Common myeloid progenitor, CD34-positive (primary cell): Measurements from ENCODE around the gene CTNNBL1.

Experiments used
- CTCF ChIA-PET: fragments of 350-600 bp; sonication (Branson Sonifier 250); formaldehyde crosslinking; loops from one replicate; lab custom pipeline; 2021; ENCODE audit warnings: antibody characterized with exemption; lab: Charles Lee
- POLR2A ChIA-PET: fragments of 350-600 bp; sonication (Branson Sonifier 250); formaldehyde crosslinking; loops from one replicate; lab custom pipeline; 2021; ENCODE audit warnings: antibody characterized with exemption; lab: Charles Lee
- DNase-seq, 3 donors: peaks; one replicate each; pipeline versions ENCODE4 v3.0.0 to v3.0.0-alpha.2; 2013
- H3K27ac ChIP-seq, 2 experiments: 1 replicate in 1 of 2; 2 replicates in 1 of 2; pipeline ENCODE4 v1.7.0; 2013; ENCODE audit warnings: inconsistent platforms in 2 of 2, low read length in 2 of 2, mild to moderate bottlenecking in 2 of 2, low read depth in 1 of 2, moderate library complexity in 1 of 2; ENCODE audit not compliant: severe bottlenecking in 2 of 2, insufficient read depth in 1 of 2, poor library complexity in 1 of 2
- H3K27me3 ChIP-seq, 5 experiments: replicated peaks in 2 of 5; 1 replicate in 3 of 5; 2 replicates in 2 of 5; pipeline versions ENCODE4 v1.6.1 to v1.7.0; 2013; ENCODE audit warnings: low read length in 4 of 5, mild to moderate bottlenecking in 2 of 5, moderate library complexity in 2 of 5, inconsistent platforms in 1 of 5; ENCODE audit not compliant: insufficient read depth in 5 of 5, control insufficient read depth in 4 of 5
- H3K36me3 ChIP-seq, 4 experiments: 1 replicate in 2 of 4; 2 replicates in 2 of 4; pipeline versions ENCODE4 v1.6.1 to v1.7.0; 2013; ENCODE audit warnings: low read length in 3 of 4, control low read depth in 1 of 4, mild to moderate bottlenecking in 1 of 4; ENCODE audit not compliant: control insufficient read depth in 4 of 4, insufficient read depth in 4 of 4
- H3K4me1 ChIP-seq, 4 experiments: 1 replicate in 3 of 4; 2 replicates in 1 of 4; pipeline versions ENCODE4 v1.6.1 to v1.7.1; 2013; ENCODE audit warnings: low read length in 3 of 4, mild to moderate bottlenecking in 3 of 4, control low read depth in 1 of 4, inconsistent platforms in 1 of 4, moderate library complexity in 1 of 4; ENCODE audit not compliant: control insufficient read depth in 4 of 4, insufficient read depth in 4 of 4; ENCODE audit errors: control extremely low read depth in 1 of 4
- H3K4me3 ChIP-seq, 7 experiments: 1 replicate in 4 of 7; 2 replicates in 3 of 7; pipeline versions ENCODE4 v1.5.1 to v1.7.0; 2013; ENCODE audit warnings: mild to moderate bottlenecking in 7 of 7, low read length in 6 of 7, moderate library complexity in 6 of 7, inconsistent platforms in 2 of 7, low read depth in 2 of 7, control low read depth in 1 of 7; ENCODE audit not compliant: insufficient read depth in 4 of 7, control insufficient read depth in 1 of 7; ENCODE audit errors: extremely low read depth in 1 of 7
- H3K9me3 ChIP-seq, 5 experiments: 1 replicate in 4 of 5; 2 replicates in 1 of 5; pipeline versions ENCODE4 v1.6.1 to v1.7.1; 2013; ENCODE audit warnings: low read length in 4 of 5, mild to moderate bottlenecking in 2 of 5, inconsistent platforms in 1 of 5, low read depth in 1 of 5, moderate library complexity in 1 of 5; ENCODE audit not compliant: control insufficient read depth in 4 of 5, insufficient read depth in 2 of 5; ENCODE audit errors: control extremely low read depth in 1 of 5
- WGBS: methylation state at CpG from one replicate; pipeline ENCODE4 v1.1.5; 2013; ENCODE audit not compliant: insufficient coverage; 5-methylcytosine and 5-hydroxymethylcytosine counted together

The CTNNBL1 gene

GRCh38 chr20:37915434-37915787 is 221.6 kb downstream of the CTNNBL1 start:
- 24% methylated on average over 3 of the region's 10 CpGs for WGBS
- Histone ChIP-seq H3K27me3 (peaks cover 0 to 91% (median 28%) of the 10 kb centered on the region in 5 experiments), H3K4me3 (peak overlapping the region in 1 of 7 experiments; percentile 48), H3K4me1 (peaks cover 0 to 18% (median 16%) of the 10 kb centered on the region in 4 experiments), H3K27ac (no peak overlapping the region), H3K36me3 (no peaks in the 10 kb centered on the region), H3K9me3 (no peaks in the 10 kb centered on the region)
- ChIA-PET CTCF (interaction anchor here (0.6 kb wide), 1 partner anchor 515 kb away, joined by 3 read pairs; no protein-coding TSS in a partner anchor), POLR2A (no interaction called here)
- DNase-seq = peak in 1 of 3 donors; percentile 30

- 43% methylated on average over 12 of the region's 21 CpGs for WGBS
- no peak overlapping the region for H3K4me3 ChIP-seq
- no peaks in the 10 kb centered on the region for H3K36me3 ChIP-seq
- ChIA-PET POLR2A (no interaction called here), CTCF (interaction anchor here (0.6 kb wide), 1 partner anchor 515 kb away, joined by 3 read pairs; no protein-coding TSS in a partner anchor)
- peaks cover 0 to 18% (median 16%) of the 10 kb centered on the region in 4 experiments for H3K4me1 ChIP-seq
- no peak overlapping the region for H3K27ac ChIP-seq
- DNase-seq = peak in 1 of 3 donors; percentile 20
- H3K9me3 ChIP-seq = no peaks in the 10 kb centered on the region
- peaks cover 0 to 92% (median 28%) of the 10 kb centered on the region in 5 experiments for H3K27me3 ChIP-seq
These were observed 222.2 kb downstream of the CTNNBL1 start for GRCh38 chr20:37915800-37916570.

- DNase-seq = peak in 2 of 3 donors; percentile 65 to 75
- Histone ChIP-seq H3K27me3 (peaks cover 0 to 78% (median 15%) of the 10 kb centered on the region in 5 experiments), H3K36me3 (no peaks in the 10 kb centered on the region), H3K27ac (no peak overlapping the region), H3K9me3 (no peaks in the 10 kb centered on the region), H3K4me3 (no peak overlapping the region), H3K4me1 (peaks cover 0 to 18% (median 16%) of the 10 kb centered on the region in 4 experiments)
- 17% methylated on average over 6 of the region's 12 CpGs for WGBS
- ChIA-PET POLR2A (no interaction called here), CTCF (interaction anchor here (0.6 kb wide), 1 partner anchor 74 kb away, joined by 3 read pairs; no protein-coding TSS in a partner anchor)
These were observed 223.6 kb downstream of the CTNNBL1 start for GRCh38 chr20:37917461-37917860.

- DNase-seq = no peak
- Histone ChIP-seq H3K36me3 (no peaks in the 10 kb centered on the region), H3K27me3 (peaks cover 0 to 73% (median 13%) of the 10 kb centered on the region in 5 experiments), H3K9me3 (no peaks in the 10 kb centered on the region), H3K4me3 (no peak overlapping the region), H3K4me1 (peaks cover 0 to 18% (median 16%) of the 10 kb centered on the region in 4 experiments), H3K27ac (no peak overlapping the region)
- CTCF ChIA-PET = no interaction called here
- POLR2A ChIA-PET = no interaction called here
- 96% methylated on average over 6 of the region's 6 CpGs for WGBS
These were observed 224.2 kb downstream of the CTNNBL1 start for GRCh38 chr20:37918035-37918434.

- no peak for DNase-seq
- H3K27ac ChIP-seq = no peak overlapping the region
- no peak overlapping the region for H3K4me3 ChIP-seq
- POLR2A ChIA-PET = interaction anchor here (0.6 kb wide), 1 partner anchor 292 kb away, joined by 3 read pairs; no protein-coding TSS in a partner anchor
- 92% methylated on average over 2 of the region's 5 CpGs for WGBS
- H3K27me3 ChIP-seq = peaks cover 0 to 58% (median 10%) of the 10 kb centered on the region in 5 experiments
- H3K4me1 ChIP-seq = peaks cover 0 to 16% (median 13%) of the 10 kb centered on the region in 4 experiments
- H3K9me3 ChIP-seq = no peaks in the 10 kb centered on the region
- no peaks in the 10 kb centered on the region for H3K36me3 ChIP-seq
- CTCF ChIA-PET = no interaction called here
These were observed 225.7 kb downstream of the CTNNBL1 start for GRCh38 chr20:37919389-37920040.

- ChIA-PET CTCF (no interaction called here), POLR2A (no interaction called here)
- Histone ChIP-seq H3K4me1 (peaks cover 0 to 8% (median 6%) of the 10 kb centered on the region in 4 experiments), H3K9me3 (no peaks in the 10 kb centered on the region), H3K4me3 (no peak overlapping the region), H3K27me3 (peaks cover 0 to 50% (median 7%) of the 10 kb centered on the region in 5 experiments), H3K36me3 (no peaks in the 10 kb centered on the region), H3K27ac (no peak overlapping the region)
- 19% methylated on average over 5 of the region's 6 CpGs for WGBS
- DNase-seq = peak in 2 of 3 donors; percentile 46 to 51
These were observed 226.4 kb downstream of the CTNNBL1 start for GRCh38 chr20:37920270-37920669.
